ENCODE results near the gene H2AZ2. TPM values are rescaled to one million over a fixed set of nuclear protein-coding genes. Genes with fewer than 3 reads are reported as not detected.

The H2AZ2 gene
- total and polyA plus RNA-seq, 8 donors, result 113 to 286 (median 228) TPM

- Histone ChIP-seq H3K4me1 (peaks cover 12 to 25% of the 10 kb centered on the region in 2 donors), H3K9me3 (no peaks in the 10 kb centered on the region), H3K27ac (no peak overlapping the region), H3K4me3 (no peak overlapping the region), H3K36me3 (peaks cover 0 to 66% of the 10 kb centered on the region in 2 donors), H3K27me3 (no peaks in the 10 kb centered on the region)
- ATAC-seq, result no peak
- DNase-seq, result no peak
- TF ChIP-seq CTCF (IDR thresholded peaks at IDR 0.05), result no peak
- intact Hi-C loops (cut with DNase I), result no loop called here
Observed at GRCh38 chr7:44802418-44803025, 45.4 kb downstream of the H2AZ2 start.

GRCh38 chr7:44801890-44802289 lies 46.0 kb downstream of the H2AZ2 start:
- ATAC-seq (no peak), DNase-seq (no peak)
- H3K27me3 ChIP-seq, result no peaks in the 10 kb centered on the region
- no peaks in the 10 kb centered on the region for H3K9me3 ChIP-seq
- TF ChIP-seq CTCF (IDR thresholded peaks at IDR 0.05), result no peak
- peaks cover 12 to 26% of the 10 kb centered on the region in 2 donors for H3K4me1 ChIP-seq
- H3K27ac ChIP-seq, result no peak overlapping the region
- intact Hi-C loops (cut with DNase I), result no loop called here
- peaks cover 0 to 66% of the 10 kb centered on the region in 2 donors for H3K36me3 ChIP-seq
- no peak overlapping the region for H3K4me3 ChIP-seq

DNA sequence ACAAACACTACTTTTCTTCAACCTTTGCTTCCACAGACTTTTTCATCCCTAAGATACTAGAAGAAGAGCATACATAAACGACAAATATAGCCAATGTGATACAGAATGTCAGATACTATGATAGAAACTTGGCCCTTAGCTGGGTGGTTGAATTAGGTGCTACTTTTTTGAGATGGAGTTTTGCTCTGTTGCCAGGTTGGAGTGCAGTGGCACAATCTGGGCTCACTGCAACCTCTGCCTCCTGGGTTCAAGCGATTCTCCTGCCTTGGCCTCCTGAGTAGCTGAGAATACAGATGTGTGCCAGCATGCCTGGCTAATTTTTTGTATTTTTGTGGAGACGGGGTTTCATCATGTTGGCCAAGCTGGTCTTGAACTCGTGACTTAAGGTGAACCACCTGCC lies 47.9 kb downstream of the H2AZ2 start:
- no peak for ATAC-seq
- intact Hi-C loops (cut with DNase I), result no loop called here

DNA sequence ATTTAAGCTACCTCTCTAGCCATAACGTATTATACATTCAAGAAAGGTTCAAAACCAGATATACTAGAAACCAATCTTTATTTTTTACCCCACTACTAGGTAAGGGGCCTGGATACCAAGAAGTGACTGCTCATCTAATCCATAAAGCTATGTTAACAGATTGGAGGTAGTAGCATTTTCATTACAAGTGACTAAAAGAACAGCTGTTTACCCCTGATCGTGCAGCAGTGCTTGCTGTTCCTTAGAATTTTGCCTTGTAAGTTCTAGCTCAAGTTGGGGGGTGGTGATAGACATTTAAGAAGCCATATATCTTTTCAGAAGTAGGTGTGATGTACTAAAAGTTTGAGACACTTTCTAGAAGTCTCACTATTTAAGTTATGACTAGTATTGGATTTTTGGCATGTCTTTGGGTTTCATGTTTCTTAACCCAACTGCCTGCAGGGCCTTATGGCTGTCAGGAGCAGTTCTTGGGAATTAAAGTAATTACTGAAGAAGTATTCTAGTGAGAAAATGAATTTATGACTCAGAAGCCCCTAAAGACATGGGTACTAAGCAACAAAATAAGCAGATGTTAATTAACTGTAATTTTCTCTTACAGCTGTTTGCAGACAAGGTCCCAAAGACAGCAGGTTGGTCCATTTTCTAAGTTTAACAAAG lies 49.1 kb downstream of the H2AZ2 start:
- TF ChIP-seq CTCF (IDR thresholded peaks at IDR 0.05), result no peak
- DNase-seq (no peak), ATAC-seq (no peak)
- H3K4me1 ChIP-seq, result peaks cover 17 to 33% of the 10 kb centered on the region in 2 donors
- H3K36me3 ChIP-seq, result peaks cover 0 to 51% of the 10 kb centered on the region in 2 donors
- no peaks in the 10 kb centered on the region for H3K9me3 ChIP-seq
- intact Hi-C loops (cut with DNase I), result no loop called here
- peak overlapping the region in 1 of 2 donors; percentile 28 for H3K27ac ChIP-seq
- no peaks in the 10 kb centered on the region for H3K27me3 ChIP-seq
- peak overlapping the region; percentile 91 to 95 for H3K4me3 ChIP-seq

More for the DNA sequence above, 47.9 kb downstream of the H2AZ2 start:
- H3K4me1 ChIP-seq, result peaks cover 17 to 33% of the 10 kb centered on the region in 2 donors
- TF ChIP-seq CTCF (IDR thresholded peaks at IDR 0.05), result no peak
- H3K36me3 ChIP-seq, result peaks cover 0 to 63% of the 10 kb centered on the region in 2 donors
- no peak overlapping the region for H3K4me3 ChIP-seq
- DNase-seq, result no peak
- no peaks in the 10 kb centered on the region for H3K9me3 ChIP-seq
- no peak overlapping the region for H3K27ac ChIP-seq
- H3K27me3 ChIP-seq, result no peaks in the 10 kb centered on the region
